Skin epidermis (tissue), 12 donors: ENCODE data around the gene KYAT1.
"Not testable (repeated sequence)": the region's sequence is repeated elsewhere in the genome, so short reads cannot be mapped to it uniquely, and the experiment has no call there.

Experiments
- H3K27ac ChIP-seq, 21 experiments: fragments of 200-600 bp; sonication (generic) in 11 of 21; one replicate each; pipeline ENCODE4 v1.5.0; 2020; ENCODE audit warnings: mild to moderate bottlenecking in 3 of 21, inconsistent platforms in 2 of 21, moderate library complexity in 2 of 21
- H3K4me3 ChIP-seq, 7 experiments: fragments of 200-600 bp; sonication (generic) in 2 of 7; one replicate each; pipeline ENCODE4 v1.5.0; 2020; ENCODE audit warnings: inconsistent platforms in 2 of 7, mild to moderate bottlenecking in 2 of 7, moderate library complexity in 1 of 7

KYAT1 gene

GRCh38 chr9:128800061-128800460 lies 81.7 kb downstream of the KYAT1 start:
- Histone ChIP-seq H3K27ac (no peak overlapping the region), H3K4me3 (no peak overlapping the region)

GRCh38 chr9:128798896-128799295 lies 82.9 kb downstream of the KYAT1 start:
- no peak overlapping the region for H3K27ac ChIP-seq
- H3K4me3 ChIP-seq, result no peak overlapping the region

GRCh38 chr9:128794961-128795360 lies 86.8 kb downstream of the KYAT1 start:
- H3K27ac ChIP-seq, H3K4me3 ChIP-seq: not testable (repeated sequence)

- H3K27ac ChIP-seq, result no peak overlapping the region
- no peak overlapping the region for H3K4me3 ChIP-seq
Observed at GRCh38 chr9:128792978-128793686, 88.6 kb downstream of the KYAT1 start.

GRCh38 chr9:128792134-128792533 lies 89.6 kb downstream of the KYAT1 start:
- no peak overlapping the region for H3K27ac ChIP-seq
- no peak overlapping the region for H3K4me3 ChIP-seq

GRCh38 chr9:128790536-128790935 lies 91.2 kb downstream of the KYAT1 start:
- Histone ChIP-seq H3K4me3 (no peak overlapping the region), H3K27ac (no peak overlapping the region)

GRCh38 chr9:128788445-128788844 lies 93.3 kb downstream of the KYAT1 start:
- H3K27ac ChIP-seq, result peak overlapping the region in 4 of 21 experiments; percentile 10 to 93 (median 84)
- peak overlapping the region in 5 of 7 experiments; percentile 54 to 99 (median 88) for H3K4me3 ChIP-seq

GRCh38 chr9:128787659-128788058 lies 94.1 kb downstream of the KYAT1 start:
- H3K4me3 ChIP-seq, result peak overlapping the region; percentile 54 to 99 (median 88)
- H3K27ac ChIP-seq, result peak overlapping the region; percentile 60 to 97 (median 87)

- Histone ChIP-seq H3K27ac (peak within 1 kb of the TSS; percentile 60 to 97 (median 87)), H3K4me3 (peak within 1 kb of the TSS; percentile 54 to 99 (median 88))
Observed at GRCh38 chr9:128786681-128787601, 94.8 kb downstream of the KYAT1 start, which contains the start of gene TBC1D13. Gene TBC1D13 (plus strand): TSS chr9:128787253. CDS start chr9:128787354, 101 bp downstream.

GRCh38 chr9:128785427-128785826 lies 96.3 kb downstream of the KYAT1 start:
- no peak overlapping the region for H3K27ac ChIP-seq
- no peak overlapping the region for H3K4me3 ChIP-seq
